Fibroblast of lung (primary cell): ENCODE measurements around the gene PLA2G3. TPM values are rescaled to one million over a fixed set of nuclear protein-coding genes. Genes with fewer than 3 reads are reported as not detected.

ENCODE experiments used
- DNase-seq, 2 donors: peaks; one replicate each; pipeline versions ENCODE4 v3.0.0 to v3.0.0-alpha.2; 2010; ENCODE audit warnings: low read depth in 2 of 2
- H2AFZ ChIP-seq: 2 replicates; pipeline ENCODE4 v1.5.1; 2012; ENCODE audit warnings: low read length, control low read depth, inconsistent platforms
- H3K27ac ChIP-seq: 2 replicates; pipeline ENCODE4 v1.5.1; 2011; ENCODE audit warnings: low read length, control low read depth; ENCODE audit not compliant: insufficient read depth
- H3K27me3 ChIP-seq: 2 replicates; pipeline ENCODE4 v1.5.1; 2011; ENCODE audit warnings: mild to moderate bottlenecking, low read length; ENCODE audit not compliant: control insufficient read depth, insufficient read depth
- H3K36me3 ChIP-seq: 2 replicates; pipeline ENCODE4 v1.5.1; 2011; ENCODE audit warnings: low read length; ENCODE audit not compliant: control insufficient read depth, insufficient read depth
- H3K4me1 ChIP-seq: 2 replicates; pipeline ENCODE4 v1.5.1; 2011; ENCODE audit warnings: low read length; ENCODE audit not compliant: control insufficient read depth, insufficient read depth; ENCODE audit errors: extremely low read depth
- H3K4me2 ChIP-seq: 2 replicates; pipeline ENCODE4 v1.5.1; 2011; ENCODE audit warnings: low read length, control low read depth; ENCODE audit not compliant: insufficient read depth; ENCODE audit errors: extremely low read depth
- H3K4me3 ChIP-seq, 4 experiments: fragments of 200-600 bp in 1 of 4; sonication (generic) in 1 of 4; replicated peaks in 1 of 4; 2 replicates each; pipeline ENCODE4 v1.5.1; 2011 to 2016; ENCODE audit warnings: low read length in 4 of 4, low read depth in 3 of 4, mild to moderate bottlenecking in 3 of 4, control low read depth in 2 of 4, inconsistent platforms in 1 of 4, mixed read lengths in 1 of 4; ENCODE audit not compliant: insufficient read depth in 1 of 4; ENCODE audit errors: control extremely low read depth in 1 of 4
- H3K79me2 ChIP-seq: 2 replicates; pipeline ENCODE4 v1.5.1; 2012; ENCODE audit warnings: mild to moderate bottlenecking, low read length, inconsistent platforms; ENCODE audit not compliant: control insufficient read depth, insufficient read depth
- H3K9ac ChIP-seq: 2 replicates; pipeline ENCODE4 v1.5.1; 2011; ENCODE audit warnings: mild to moderate bottlenecking, low read length, control low read depth; ENCODE audit not compliant: insufficient read depth
- H3K9me3 ChIP-seq: 2 replicates; pipeline ENCODE4 v1.5.1; 2012; ENCODE audit warnings: low read depth, low read length; ENCODE audit not compliant: control insufficient read depth, insufficient read depth
- H4K20me1 ChIP-seq: 2 replicates; pipeline ENCODE4 v1.5.1; 2011; ENCODE audit warnings: low read length; ENCODE audit not compliant: control insufficient read depth, insufficient read depth; ENCODE audit errors: extremely low read depth
- CTCF ChIP-seq, 2 donors: IDR thresholded peaks in 1 of 2; conservative IDR thresholded peaks in 1 of 2; 1 replicate in 1 of 2; 2 replicates in 1 of 2; pipeline ENCODE4 v1.5.1; 2011 to 2012; ENCODE audit warnings: low read length in 2 of 2, control low read depth in 1 of 2, inconsistent platforms in 1 of 2, low read depth in 1 of 2, mild to moderate bottlenecking in 1 of 2
- EZH2 ChIP-seq: IDR thresholded peaks from 2 replicates; pipeline ENCODE4 v1.5.1; 2012; ENCODE audit warnings: low read length, control low read depth, mild to moderate bottlenecking; ENCODE audit errors: missing control alignments
- polyA plus RNA-seq, 2 donors: library from polyadenylated mRNA; depleted of rRNA in 1 of 2; stranded (reverse) in 1 of 2; unstranded in 1 of 2; fragments of >200 nt; gene quantifications; 2 replicates each; pipeline ENCODE4 v1.2.1, GENCODE V29; 2011 to 2012; ENCODE audit warnings: missing spikeins in 1 of 2
- total RNA-seq: library from RNA; depleted of rRNA; stranded (reverse); fragments of >200 nt; gene quantifications from 2 replicates; pipeline ENCODE4 v1.2.1, GENCODE V29; 2014

Gene PLA2G3
- total and polyA plus RNA-seq, 2 donors (not counting 1 experiment from before 2014, with no cell fraction given), result 0.18 to 0.33 TPM

- Histone ChIP-seq H3K27ac (no peak overlapping the region), H3K4me3 (no peak overlapping the region), H3K4me1 (peaks cover 9% of the 10 kb centered on the region), H3K9ac (no peak overlapping the region), H3K4me2 (no peak overlapping the region), H2AFZ (no peak overlapping the region), H3K9me3 (no peaks in the 10 kb centered on the region), H3K27me3 (no peaks in the 10 kb centered on the region), H3K79me2 (peaks cover 57% of the 10 kb centered on the region), H3K36me3 (peaks cover 73% of the 10 kb centered on the region), H4K20me1 (no peaks in the 10 kb centered on the region)
- no peak for TF ChIP-seq EZH2
- peak; percentile 70 to 92 for TF ChIP-seq CTCF (conservative IDR thresholded peaks at IDR 0.05 in 1 of 2, IDR thresholded peaks at IDR 0.05 in 1 of 2; ENCODE audit: low read depth in 1 of 2, low read length in 2 of 2)
- DNase-seq, result peak in 1 of 2 donors; percentile 62
These were observed 50.9 kb downstream of the PLA2G3 start for GRCh38 chr22:31089160-31090100.

DNA sequence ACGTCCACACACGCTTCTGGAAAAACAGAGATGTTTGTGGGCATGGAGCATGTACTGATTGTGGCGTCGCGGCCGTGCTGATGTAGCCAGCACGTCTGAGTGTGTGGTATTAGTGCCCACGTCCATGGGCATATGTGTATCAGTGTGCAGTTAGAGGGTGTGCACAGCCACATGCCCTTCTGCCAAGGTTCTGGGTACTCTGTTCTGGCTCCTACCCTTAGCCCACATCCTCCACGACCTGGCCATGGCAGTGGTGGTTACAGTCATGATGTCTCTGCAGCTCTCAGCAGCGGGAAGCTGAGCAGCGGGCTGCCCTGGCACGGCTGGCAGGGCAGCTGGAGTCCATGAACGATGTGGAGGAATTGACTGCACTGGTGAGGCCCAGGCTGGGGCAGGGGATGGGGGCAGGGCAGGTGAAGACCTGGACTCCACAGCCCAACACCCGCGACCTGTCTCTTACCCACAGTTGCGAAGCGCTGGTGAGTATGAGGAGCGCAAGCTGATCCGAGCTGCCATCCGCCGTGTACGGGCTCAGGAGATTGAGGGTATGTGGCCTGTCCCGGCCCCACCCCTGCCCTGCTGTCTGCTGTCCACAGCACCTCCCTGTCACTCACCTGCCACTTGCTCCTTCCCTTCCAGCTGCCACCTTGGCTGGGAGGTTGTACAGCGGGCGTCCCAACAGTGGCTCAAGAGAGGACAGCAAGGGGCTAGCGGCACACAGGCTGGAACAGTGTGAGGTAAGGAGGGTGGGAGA lies 51.9 kb downstream of the PLA2G3 start:
- Histone ChIP-seq H3K79me2 (peaks cover 67% of the 10 kb centered on the region), H2AFZ (no peak overlapping the region), H4K20me1 (no peaks in the 10 kb centered on the region)

More for the DNA sequence above, 51.9 kb downstream of the PLA2G3 start:
- Histone ChIP-seq H3K27me3 (no peaks in the 10 kb centered on the region), H3K9me3 (no peaks in the 10 kb centered on the region), H3K9ac (no peak overlapping the region), H3K27ac (no peak overlapping the region), H3K4me1 (peaks cover 14% of the 10 kb centered on the region), H3K4me2 (no peak overlapping the region), H3K36me3 (peaks cover 68% of the 10 kb centered on the region), H3K4me3 (no peak overlapping the region)
- no peak for TF ChIP-seq CTCF (conservative IDR thresholded peaks at IDR 0.05 in 1 of 2, IDR thresholded peaks at IDR 0.05 in 1 of 2; ENCODE audit: low read depth in 1 of 2, low read length in 2 of 2)
- no peak for TF ChIP-seq EZH2
- DNase-seq, result no peak
